Skeletal muscle tissue (tissue), 4 donors: ENCODE measurements around the gene PRR30. TPM values are rescaled to one million over a fixed set of nuclear protein-coding genes. Genes with fewer than 3 reads are reported as not detected.

Experiments used
- H3K27ac ChIP-seq: one replicate; pipeline ENCODE4 v1.7.0; 2013; ENCODE audit warnings: mild to moderate bottlenecking, low read depth, low read length, inconsistent platforms
- H3K27me3 ChIP-seq, 3 donors: one replicate each; pipeline ENCODE4 v1.7.0; 2013; ENCODE audit warnings: low read length in 3 of 3; ENCODE audit not compliant: control insufficient read depth in 3 of 3, insufficient read depth in 3 of 3
- H3K36me3 ChIP-seq, 3 donors: one replicate each; pipeline ENCODE4 v1.7.0; 2013; ENCODE audit warnings: low read length in 3 of 3; ENCODE audit not compliant: control insufficient read depth in 3 of 3, insufficient read depth in 3 of 3
- H3K4me1 ChIP-seq, 3 donors: one replicate each; pipeline ENCODE4 v1.7.0; 2013; ENCODE audit warnings: low read length in 3 of 3, mild to moderate bottlenecking in 3 of 3; ENCODE audit not compliant: control insufficient read depth in 3 of 3, insufficient read depth in 3 of 3
- H3K4me3 ChIP-seq, 3 donors: one replicate each; pipeline ENCODE4 v1.7.0; 2013; ENCODE audit warnings: low read length in 3 of 3
- H3K9ac ChIP-seq, 3 donors: one replicate each; pipeline ENCODE4 v1.7.0; 2013; ENCODE audit warnings: low read length in 3 of 3, mild to moderate bottlenecking in 3 of 3, moderate library complexity in 2 of 3, low read depth in 1 of 3
- H3K9me3 ChIP-seq, 3 donors: one replicate each; pipeline ENCODE4 v1.7.0; 2013; ENCODE audit warnings: low read length in 3 of 3; ENCODE audit not compliant: control insufficient read depth in 3 of 3
- total RNA-seq: library from RNA; depleted of rRNA; stranded (reverse); fragments of >200 nt; gene quantifications from one replicate; pipeline ENCODE4 v1.2.3, GENCODE V29; 2014
- donor health status: Osteomylitis.

PRR30 gene
- total RNA-seq, 1 donor from 2014 or later: not detected

- Histone ChIP-seq H3K9me3 (no peaks in the 10 kb centered on the region), H3K27me3 (no peaks in the 10 kb centered on the region), H3K4me3 (no peak overlapping the region), H3K9ac (no peak overlapping the region), H3K27ac (no peak overlapping the region), H3K4me1 (peaks cover 11 to 16% (median 13%) of the 10 kb centered on the region in 3 donors), H3K36me3 (peaks cover 0 to 5% (median 0%) of the 10 kb centered on the region in 3 donors)
Observed at GRCh38 chr2:27092696-27093429, 46.3 kb downstream of the PRR30 start.

GRCh38 chr2:27091746-27092695 is 47.2 kb downstream of the PRR30 start:
- Histone ChIP-seq H3K4me3 (no peak overlapping the region), H3K27ac (no peak overlapping the region), H3K4me1 (peaks cover 17 to 25% (median 20%) of the 10 kb centered on the region in 3 donors), H3K36me3 (peaks cover 0 to 5% (median 0%) of the 10 kb centered on the region in 3 donors), H3K9me3 (no peaks in the 10 kb centered on the region), H3K9ac (no peak overlapping the region), H3K27me3 (no peaks in the 10 kb centered on the region)

- Histone ChIP-seq H3K9ac (no peak overlapping the region), H3K27ac (no peak overlapping the region), H3K4me3 (no peak overlapping the region), H3K27me3 (no peaks in the 10 kb centered on the region), H3K9me3 (no peaks in the 10 kb centered on the region), H3K36me3 (peaks cover 0 to 5% (median 0%) of the 10 kb centered on the region in 3 donors), H3K4me1 (peaks cover 21 to 31% (median 23%) of the 10 kb centered on the region in 3 donors)
Observed at GRCh38 chr2:27089111-27089954, 49.9 kb downstream of the PRR30 start.

- Histone ChIP-seq H3K27me3 (no peaks in the 10 kb centered on the region), H3K27ac (no peak overlapping the region), H3K4me3 (no peak overlapping the region), H3K9ac (no peak overlapping the region), H3K36me3 (peaks cover 0 to 5% (median 0%) of the 10 kb centered on the region in 3 donors), H3K9me3 (no peaks in the 10 kb centered on the region), H3K4me1 (peaks cover 26 to 36% (median 30%) of the 10 kb centered on the region in 3 donors)
Observed at GRCh38 chr2:27088634-27089033, 50.6 kb downstream of the PRR30 start.

- H3K36me3 ChIP-seq: peaks cover 0 to 5% (median 0%) of the 10 kb centered on the region in 3 donors
- H3K27ac ChIP-seq: no peak overlapping the region
- H3K9me3 ChIP-seq: no peaks in the 10 kb centered on the region
- H3K4me1 ChIP-seq: peaks cover 33 to 43% (median 37%) of the 10 kb centered on the region in 3 donors
- no peaks in the 10 kb centered on the region for H3K27me3 ChIP-seq
- H3K9ac ChIP-seq: no peak overlapping the region
- no peak overlapping the region for H3K4me3 ChIP-seq
Observed at GRCh38 chr2:27087823-27088410, 51.3 kb downstream of the PRR30 start.

Other genes with a start within 250 kb of the PRR30 start
- 3.7 TPM for gene MAPRE3, start 168.8 kb downstream of the PRR30 start, total RNA-seq
- gene TMEM214, start 106.4 kb downstream of the PRR30 start, total RNA-seq: 23.5 TPM
- gene AGBL5, start 87.7 kb downstream of the PRR30 start, total RNA-seq: 6.8 TPM
- gene OST4, start 67.8 kb downstream of the PRR30 start, total RNA-seq: 352 TPM
- gene EMILIN1, start 60.8 kb downstream of the PRR30 start, total RNA-seq: 61.6 TPM
- 2.1 TPM for gene KHK, start 52.6 kb downstream of the PRR30 start, total RNA-seq
- 2.1 TPM for gene CGREF1, start 20.3 kb downstream of the PRR30 start, total RNA-seq
- not detected for gene ABHD1, start 15.6 kb downstream of the PRR30 start, total RNA-seq
- 14.1 TPM for gene PREB, start 4.8 kb downstream of the PRR30 start, total RNA-seq
- gene TCF23, start 9.6 kb upstream of the PRR30 start, total RNA-seq: 0.52 TPM
- gene ATRAID, start 72.6 kb upstream of the PRR30 start, total RNA-seq: 172 TPM
- 7.8 TPM for gene SLC5A6, start 72.9 kb upstream of the PRR30 start, total RNA-seq
- gene CAD, start 78.0 kb upstream of the PRR30 start, total RNA-seq: 28.2 TPM
- 0.52 TPM for gene SLC30A3, start 123.6 kb upstream of the PRR30 start, total RNA-seq
- gene DNAJC5G, start 136.0 kb upstream of the PRR30 start, total RNA-seq: under 0.01 TPM
- 60.0 TPM for gene TRIM54, start 143.0 kb upstream of the PRR30 start, total RNA-seq
- 1.0 TPM for gene UCN, start 169.0 kb upstream of the PRR30 start, total RNA-seq
- gene MPV17, start 183.7 kb upstream of the PRR30 start, total RNA-seq: 23.0 TPM
- 24.0 TPM for gene GTF3C2, start 217.4 kb upstream of the PRR30 start, total RNA-seq
- gene EIF2B4, start 230.9 kb upstream of the PRR30 start, total RNA-seq: 18.3 TPM
- 81.9 TPM for gene SNX17, start 231.2 kb upstream of the PRR30 start, total RNA-seq
- 7.3 TPM for gene ZNF513, start 241.3 kb upstream of the PRR30 start, total RNA-seq